Right lobe of liver (tissue), 4 donors: Measurements from ENCODE around the gene TPM1.

Source experiments
- CTCF ChIP-seq, 4 donors: fragments of 200-600 bp in 3 of 4; fragments of 450-650 bp in 1 of 4; IDR thresholded peaks; one replicate each; pipeline versions ENCODE4 v1.5.1 to v1.8.0; 2016 to 2022; ENCODE audit warnings: antibody characterized with exemption in 4 of 4, mild to moderate bottlenecking in 2 of 4
- POLR2A ChIP-seq: fragments of 450-650 bp; IDR thresholded peaks from one replicate; pipeline ENCODE4 v1.6.1; 2017; ENCODE audit warnings: antibody characterized with exemption, mild to moderate bottlenecking
- donor health status: DM: no; HTN: no; CAD: no.
- donor health status: DM: no; HTN: no; CAD: no.
- donor health status: DM: no; HTN: yes; CAD: no.

GRCh38 chr15:63056829-63057228 lies 14.3 kb downstream of the TPM1 start:
- TF ChIP-seq CTCF (IDR thresholded peaks at IDR 0.05) (no peak), POLR2A (no peak)
